H1 (cell line): ENCODE data around the gene NTRK2. TPM values are rescaled to one million over a fixed set of nuclear protein-coding genes. Genes with fewer than 3 reads are reported as not detected.

Experiments used
- CHD7 ChIP-seq: fragments of 300-600 bp; sonication (generic); IDR thresholded peaks from 2 replicates; pipeline ENCODE4 v1.7.1; 2012; ENCODE audit warnings: low read length, moderate library complexity, mild to moderate bottlenecking, inconsistent platforms; ENCODE audit not compliant: insufficient replicate concordance
- JUN ChIP-seq: IDR thresholded peaks from 2 replicates; pipeline ENCODE4 v1.6.1; 2011; ENCODE audit warnings: low read depth, mild to moderate bottlenecking, improper control_type of control experiment, low read length
- PHF8 ChIP-seq: fragments of 200-600 bp; sonication (generic); conservative IDR thresholded peaks from 2 replicates; pipeline ENCODE4 v1.7.1; 2012; ENCODE audit warnings: low read depth, mild to moderate bottlenecking, inconsistent platforms, low read length, moderate library complexity
- RFX5 ChIP-seq: IDR thresholded peaks from 2 replicates; pipeline ENCODE4 v1.6.1; 2011; ENCODE audit warnings: low read depth, low read length, improper control_type of control experiment, borderline replicate concordance
- SIN3A ChIP-seq, 2 experiments: IDR thresholded peaks in 1 of 2; conservative IDR thresholded peaks in 1 of 2; 2 replicates each; pipeline ENCODE4 v1.6.1; 2011 to 2012; ENCODE audit warnings: low read length in 2 of 2, improper control_type of control experiment in 1 of 2, low read depth in 1 of 2, mild to moderate bottlenecking in 1 of 2
- SP4 ChIP-seq: IDR thresholded peaks from 2 replicates; pipeline ENCODE4 v1.6.1; 2012; ENCODE audit warnings: low read length, inconsistent platforms
- TBP ChIP-seq: IDR thresholded peaks from 2 replicates; pipeline ENCODE4 v1.6.1; 2011; ENCODE audit warnings: low read depth, low read length, improper control_type of control experiment
- USF2 ChIP-seq: IDR thresholded peaks from 2 replicates; pipeline ENCODE4 v1.6.1; 2011; ENCODE audit warnings: low read length, improper control_type of control experiment
- polyA plus RNA-seq, 7 experiments: library from polyadenylated mRNA; depleted of rRNA in 3 of 7; stranded (reverse) in 5 of 7; unstranded in 2 of 7; fragments of >200 nt in 5 of 7; fragments of 200-250 nt in 2 of 7; gene quantifications; 1 replicate in 5 of 7; 2 replicates in 1 of 7; 4 replicates in 1 of 7; pipeline versions ENCODE4 v1.2.1 to v1.2.3, GENCODE V29; 2011 to 2013; ENCODE audit warnings: missing spikeins in 2 of 7, mixed read lengths in 2 of 7
- total RNA-seq: library from RNA; stranded (reverse); fragmentation: NEBNext Ultra II Directional; extraction: Animal tissue kit (Norgen Biotek cat#: 25700); gene quantifications from 2 replicates; pipeline ENCODE4 v1.2.1, GENCODE V29; 2021

NTRK2 gene
- total and polyA plus RNA-seq, 2 of the 8 experiments (the other 6 are each of a cell fraction or from before 2014, with no cell fraction given) = 0.03 to 0.04 TPM

- TF ChIP-seq CHD7 (no peak), RFX5 (no peak), USF2 (no peak), TBP (no peak), PHF8 (no peak), SP4 (no peak), SIN3A (conservative IDR thresholded peaks at IDR 0.05 in 1 of 2, IDR thresholded peaks at IDR 0.05 in 1 of 2; ENCODE audit: low read depth in 1 of 2, low read length in 2 of 2) (no peak), JUN (no peak)
Measured at GRCh38 chr9:84671586-84672521, 2.3 kb downstream of the NTRK2 start (continued).
